NCI-H2196 treated with DMSO at 0.1 percent for 48 hours (cell line): ENCODE data around the gene TSPY4.
"Not testable (repeated sequence)": the region's sequence is repeated elsewhere in the genome, so short reads cannot be mapped to it uniquely, and the experiment has no call there.

Source experiments
- DNase-seq: peaks from one replicate; lab custom pipeline; 2025; ENCODE audit not compliant: unreplicated experiment; lab: John Stamatoyannopoulos, UW

TSPY4 gene, protein sequence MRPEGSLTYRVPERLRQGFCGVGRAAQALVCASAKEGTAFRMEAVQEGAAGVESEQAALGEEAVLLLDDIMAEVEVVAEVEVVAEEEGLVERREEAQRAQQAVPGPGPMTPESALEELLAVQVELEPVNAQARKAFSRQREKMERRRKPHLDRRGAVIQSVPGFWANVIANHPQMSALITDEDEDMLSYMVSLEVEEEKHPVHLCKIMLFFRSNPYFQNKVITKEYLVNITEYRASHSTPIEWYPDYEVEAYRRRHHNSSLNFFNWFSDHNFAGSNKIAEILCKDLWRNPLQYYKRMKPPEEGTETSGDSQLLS

DNA sequence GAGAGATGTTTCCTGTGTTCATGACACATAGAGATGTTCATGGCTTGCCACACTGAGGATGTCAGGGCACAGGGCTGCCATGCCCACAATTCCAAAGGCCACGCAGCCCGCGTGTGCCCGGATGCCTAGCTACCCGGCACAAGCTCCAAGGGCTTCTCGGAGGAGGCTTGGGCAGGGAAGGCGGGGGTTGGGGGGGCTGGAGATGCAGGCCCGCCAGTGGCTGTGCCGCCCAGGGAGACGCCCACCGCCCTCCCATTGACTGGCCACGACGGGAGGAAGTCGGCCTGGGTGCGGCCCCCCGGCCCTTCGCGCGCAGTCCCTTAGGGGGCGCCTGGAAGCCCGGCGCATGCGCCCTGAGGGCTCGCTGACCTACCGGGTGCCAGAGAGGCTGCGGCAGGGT, at the start of gene TSPY4:
TSS of gene TSPY4 (plus strand) at position 301 of the 400 bp plus-strand sequence. CDS start at position 347, 46 bp downstream.
- DNase-seq: not testable (repeated sequence)

GRCh38 chrY:9320996-9321395, 16.3 kb upstream of the TSPY4 start:
- no peak for DNase-seq

- DNase-seq: not testable (repeated sequence)
Measured at GRCh38 chrY:9357497-9357896, 20.2 kb downstream of the TSPY4 start, which contains the start of gene TSPY8. Gene TSPY8 (plus strand): TSS chrY:9357797. CDS start chrY:9357843, 46 bp downstream.
